ENCODE data around the gene BRME1.

The BRME1 gene

DNA sequence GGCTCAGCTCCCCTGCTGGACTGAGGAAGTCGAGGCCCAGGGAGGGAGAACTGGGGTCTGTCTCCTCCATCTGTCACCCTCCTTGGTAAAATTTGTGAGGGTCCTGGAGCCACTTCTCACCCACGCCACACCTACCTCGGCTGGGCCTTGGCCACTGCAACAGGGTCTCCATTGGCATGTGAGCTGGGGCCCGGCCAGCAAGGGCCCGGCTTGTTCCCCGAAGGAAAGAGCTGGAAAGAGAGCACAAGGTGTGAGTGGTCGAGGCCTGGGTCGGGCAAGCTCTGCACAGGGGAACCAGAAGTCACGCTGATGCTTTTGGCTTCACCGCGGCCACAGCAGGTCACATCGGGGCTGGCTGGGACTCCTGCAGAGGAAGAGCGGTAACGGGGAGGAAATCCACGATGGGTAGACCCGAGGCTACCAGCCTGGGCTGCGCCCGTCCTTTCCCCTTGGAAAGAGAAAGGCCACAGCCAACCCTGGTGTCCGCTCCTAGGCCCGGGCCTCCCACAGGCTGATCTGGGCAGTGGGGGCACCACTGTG lies 20.0 kb downstream of the BRME1 start:
- DNase-seq, result no peak

DNA sequence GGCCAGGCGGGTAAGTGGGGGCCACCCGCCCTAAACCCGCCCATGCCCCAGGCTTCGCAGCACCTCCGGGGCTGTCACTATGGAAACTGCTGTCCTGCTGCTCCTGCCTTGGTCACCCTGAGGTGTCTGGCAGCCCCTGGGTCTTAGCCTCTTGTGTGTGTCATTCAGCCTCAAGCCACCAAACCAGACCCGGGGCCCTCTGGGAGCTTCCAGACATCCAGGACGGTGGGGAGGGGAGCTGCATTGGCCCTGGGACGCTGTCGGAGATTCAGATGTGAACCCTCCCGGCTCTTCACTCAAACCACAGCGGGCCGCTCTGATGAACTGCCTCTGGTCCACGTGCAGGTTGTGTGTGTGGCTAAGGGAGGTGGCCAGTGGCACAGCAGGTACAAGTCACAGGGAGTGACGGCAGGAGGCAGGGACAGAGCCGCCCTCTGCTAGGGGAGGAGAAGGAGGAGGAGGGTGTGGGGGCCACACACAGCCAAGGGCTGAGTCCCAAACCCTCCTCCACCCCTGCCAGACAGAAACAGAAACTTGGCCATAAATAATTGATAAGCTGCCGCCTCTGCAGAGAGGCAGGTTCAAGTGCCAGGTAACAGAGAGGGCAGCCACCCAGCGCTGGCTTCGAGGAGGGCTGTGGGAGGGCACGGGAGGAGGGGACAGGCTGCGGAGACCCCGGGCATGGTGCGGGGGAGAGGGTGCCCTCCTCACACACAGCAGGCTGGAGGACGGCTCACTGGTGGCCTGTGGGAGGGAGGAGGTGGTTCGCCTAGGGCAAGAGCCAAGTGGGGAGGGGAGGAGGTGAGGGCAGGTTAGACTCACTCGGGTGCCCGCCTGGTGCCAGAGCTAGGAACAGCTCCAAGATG lies 21.0 kb downstream of the BRME1 start:
- no peak for DNase-seq

DNA sequence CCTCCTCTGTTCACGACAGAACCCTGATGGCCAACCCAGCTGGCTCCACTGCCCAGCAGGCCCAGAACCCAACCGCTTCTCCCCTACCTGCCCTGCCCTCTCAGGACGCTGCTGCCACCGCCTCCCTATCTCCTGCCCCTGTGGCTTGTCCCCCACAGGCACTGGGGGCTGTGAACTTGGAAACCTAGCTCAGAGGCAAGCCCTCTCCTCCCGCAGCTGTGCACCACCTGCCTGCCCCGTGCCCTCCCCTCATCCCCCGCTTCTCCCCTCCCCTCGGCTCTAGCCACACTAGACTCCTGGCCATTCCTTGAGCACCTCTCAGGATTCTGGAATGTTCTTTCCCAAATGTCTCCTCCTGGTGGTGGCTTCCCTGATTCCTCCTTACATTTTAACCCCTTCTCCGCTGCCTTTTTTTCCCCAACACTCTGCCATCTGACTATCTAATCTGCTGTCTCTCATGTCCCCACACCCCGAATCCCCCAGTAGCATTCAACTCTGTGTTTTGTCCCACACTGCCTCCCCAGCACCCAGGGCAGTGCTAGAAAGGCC lies 22.3 kb downstream of the BRME1 start:
- no peak for DNase-seq

DNA sequence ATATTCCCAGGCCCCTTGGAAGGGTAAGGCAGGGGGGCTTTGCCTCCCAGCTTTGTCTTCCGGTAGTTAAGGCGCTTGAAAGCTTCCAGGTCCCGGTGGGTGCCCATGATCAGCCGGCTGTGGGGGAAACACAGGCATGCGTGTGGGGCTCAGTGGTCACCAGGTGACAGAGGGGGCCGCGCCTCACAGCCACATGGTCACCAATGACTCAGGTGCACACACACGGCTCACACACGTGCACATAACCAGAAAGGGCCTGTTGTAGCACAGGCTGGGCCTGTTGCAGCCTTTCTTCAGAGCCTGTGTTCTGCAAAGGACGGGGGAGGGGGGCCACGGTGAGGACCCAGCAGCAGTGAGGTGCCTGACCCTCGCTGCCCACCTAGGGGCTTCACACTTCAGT lies 23.1 kb downstream of the BRME1 start:
- no peak for DNase-seq

DNA sequence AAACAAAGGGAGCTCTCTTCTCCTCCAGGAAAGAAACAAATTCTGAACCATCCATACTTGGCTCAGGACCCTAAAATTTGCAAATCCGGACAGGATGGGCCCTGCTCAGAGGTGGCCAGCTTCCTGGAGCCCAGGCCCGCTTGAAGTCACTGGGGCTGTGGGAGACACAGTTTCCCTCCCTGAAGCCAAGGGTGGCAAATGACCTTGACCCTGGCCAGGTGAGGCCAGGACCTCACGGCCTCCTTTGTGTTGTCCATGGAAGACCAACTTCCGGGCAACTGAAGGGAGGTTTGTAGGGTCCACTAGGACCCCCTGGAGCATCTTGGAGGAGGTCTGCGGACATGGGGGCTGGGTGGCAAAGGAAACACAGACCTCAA lies 23.5 kb downstream of the BRME1 start:
- DNase-seq, result no peak

DNA sequence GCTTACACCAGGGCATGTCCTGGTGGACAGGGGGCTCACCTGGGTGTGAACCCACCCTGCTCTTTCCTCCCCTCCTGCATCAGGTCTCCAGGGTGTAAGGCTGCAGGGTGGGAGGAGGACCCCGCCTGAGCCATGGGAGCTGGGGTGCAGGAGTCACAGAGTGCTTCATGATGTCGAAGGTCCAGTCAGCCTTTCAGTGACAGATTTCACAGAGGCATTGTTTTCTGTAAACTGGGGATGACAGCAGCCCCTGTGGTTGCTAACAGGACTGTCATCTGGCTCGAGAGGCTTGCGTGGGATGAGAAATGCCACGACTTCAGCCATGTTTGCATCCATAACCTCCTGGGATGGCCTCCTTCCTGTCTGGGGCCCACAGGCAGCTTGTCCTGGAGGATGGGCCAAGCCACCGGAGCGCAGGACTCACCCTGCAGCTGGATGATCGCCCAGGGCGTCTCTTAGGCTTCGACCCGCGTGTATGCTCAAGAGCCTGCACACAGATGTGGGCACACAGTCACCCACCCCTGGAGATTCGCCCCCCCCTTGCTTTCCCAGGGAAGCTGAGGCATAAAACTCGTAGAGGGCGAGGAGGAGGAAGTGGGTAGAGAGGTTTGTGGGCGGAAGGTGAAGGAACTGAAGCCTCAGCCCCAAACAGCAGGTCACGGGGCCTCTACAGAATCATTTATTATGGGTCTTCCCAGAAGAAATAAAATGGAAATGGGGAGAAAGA lies 24.1 kb downstream of the BRME1 start:
- no peak for DNase-seq

DNA sequence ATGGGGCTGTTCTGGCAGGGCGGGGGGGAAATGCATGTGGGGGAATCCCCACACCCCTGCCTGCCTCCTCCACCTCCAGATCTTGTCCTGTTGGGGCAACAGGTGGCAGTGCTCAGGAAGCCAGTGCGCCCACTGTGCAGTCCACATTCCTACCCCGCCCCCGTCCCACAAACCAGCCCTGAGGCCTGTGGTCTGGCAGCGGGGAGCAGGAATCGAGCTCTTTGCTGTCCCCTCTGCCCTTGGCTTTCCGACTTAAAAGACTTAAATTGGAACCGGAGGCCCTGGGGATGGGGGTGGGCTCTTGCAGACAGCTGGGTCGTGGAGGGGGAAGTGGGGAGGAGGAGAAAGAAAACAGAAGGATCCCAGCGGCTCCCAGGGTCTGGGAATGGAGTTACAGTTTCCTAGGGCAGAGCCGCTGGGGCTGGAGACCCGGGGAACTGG lies 24.6 kb downstream of the BRME1 start:
- no peak for DNase-seq

DNA sequence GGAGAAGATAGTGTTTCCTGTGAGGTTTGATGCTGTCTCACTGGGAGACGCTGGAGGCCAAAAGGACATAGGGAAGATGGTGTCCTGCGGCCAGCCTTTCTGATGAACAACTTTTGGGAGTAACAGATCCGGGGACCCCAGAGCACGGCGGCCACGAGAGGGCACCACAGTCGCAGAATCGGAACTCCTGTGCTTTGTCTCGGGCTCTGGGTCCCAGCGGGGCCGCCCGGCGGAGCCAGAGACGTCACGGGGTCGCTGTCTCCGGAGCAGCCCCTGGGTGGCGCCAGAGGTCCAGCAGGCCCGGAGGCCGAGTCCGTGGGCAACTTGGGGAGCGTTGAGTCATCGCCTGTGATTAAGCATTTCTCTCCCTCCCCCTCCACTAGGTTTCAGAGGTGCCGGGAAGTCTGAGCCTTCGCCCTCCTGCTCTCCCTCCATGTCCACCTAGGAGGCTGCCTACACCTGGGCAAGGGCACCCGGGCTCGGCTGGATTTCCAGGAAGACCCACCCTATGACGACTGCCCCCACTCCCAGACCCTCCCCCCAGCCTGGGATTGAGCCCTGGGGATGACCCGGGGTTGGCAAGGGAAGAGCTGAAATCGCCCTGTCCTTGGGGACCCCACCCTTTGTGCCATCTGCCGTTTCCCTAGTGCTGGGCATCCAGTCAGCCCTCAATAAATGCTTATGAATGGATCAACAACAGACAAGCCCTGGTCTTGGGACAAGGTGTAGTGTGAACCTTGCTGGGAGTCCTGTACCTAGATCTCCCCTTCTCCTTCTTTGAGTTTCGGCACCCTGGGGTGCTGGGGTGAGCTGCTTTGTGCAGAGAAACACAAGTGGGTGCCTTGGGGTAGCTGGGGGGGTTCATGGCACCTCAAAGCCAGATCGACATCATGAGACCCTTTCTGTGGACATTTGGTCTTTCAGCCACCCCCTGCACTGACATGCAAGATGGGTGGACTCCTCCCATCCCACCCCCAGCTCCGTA lies 25.6 kb downstream of the BRME1 start:
- peak; percentile 81 for DNase-seq

DNA sequence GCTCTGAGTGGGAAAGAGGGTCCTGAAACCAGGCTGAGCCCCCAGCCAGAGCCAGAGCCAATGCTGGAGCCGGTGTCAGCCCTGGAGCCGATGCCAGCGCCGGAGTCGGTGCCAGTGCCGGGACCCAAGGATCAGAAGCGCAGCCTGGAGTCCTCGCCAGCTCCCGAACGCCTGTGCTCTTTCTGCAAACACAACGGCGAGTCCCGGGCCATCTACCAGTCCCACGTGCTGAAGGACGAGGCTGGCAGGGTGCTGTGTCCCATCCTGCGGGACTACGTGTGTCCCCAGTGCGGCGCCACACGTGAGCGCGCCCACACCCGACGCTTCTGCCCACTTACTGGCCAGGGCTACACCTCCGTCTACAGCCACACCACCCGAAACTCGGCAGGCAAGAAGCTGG lies 28.6 kb downstream of the BRME1 start:
- DNase-seq, result no peak

DNA sequence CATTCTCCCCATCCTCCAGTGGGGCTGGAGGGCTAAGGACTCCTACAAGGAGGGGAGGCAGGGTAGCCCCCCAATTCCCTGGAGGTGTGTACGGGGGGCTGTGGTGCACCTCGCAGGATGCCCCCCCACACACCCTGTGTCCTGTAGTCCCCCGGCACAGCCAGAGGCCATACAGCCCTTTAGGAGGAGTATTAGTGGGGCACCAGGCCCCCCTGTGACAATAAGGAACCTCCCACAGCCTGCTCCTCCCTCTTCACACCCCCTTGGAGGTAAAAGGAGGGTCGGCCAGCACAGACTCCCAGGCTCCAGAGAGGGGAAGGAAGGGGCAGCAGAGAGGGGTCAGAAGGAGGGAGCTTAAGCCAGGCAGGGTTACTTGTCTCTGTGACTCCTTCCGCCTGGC lies 29.1 kb downstream of the BRME1 start, which contains the start of gene NANOS3:
TSS of gene NANOS3 (plus strand) at position 301 of the 400 bp plus-strand sequence. CDS start 115 bp downstream, outside the sequence.
- no peak for DNase-seq

DNA sequence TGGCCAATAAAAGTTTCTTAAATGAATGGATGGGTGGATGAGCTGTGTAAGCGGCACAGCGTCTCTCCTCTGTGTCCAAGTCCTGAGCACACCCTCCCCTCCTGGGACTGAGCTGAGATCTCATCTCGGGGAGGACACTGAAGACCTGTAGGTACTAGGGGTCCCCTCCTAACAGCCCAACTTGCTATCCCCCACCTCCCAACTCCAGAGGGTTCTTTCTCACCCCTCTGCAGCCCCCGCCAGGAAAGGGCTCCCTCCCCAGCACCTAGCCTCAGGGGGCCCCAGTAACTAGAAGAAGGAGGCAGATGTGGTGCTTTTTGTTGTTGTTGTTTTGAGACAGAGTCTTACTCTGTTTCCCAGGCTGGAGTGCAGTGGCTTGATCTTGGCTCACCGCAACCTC lies 30.1 kb downstream of the BRME1 start:
- no peak for DNase-seq

DNA sequence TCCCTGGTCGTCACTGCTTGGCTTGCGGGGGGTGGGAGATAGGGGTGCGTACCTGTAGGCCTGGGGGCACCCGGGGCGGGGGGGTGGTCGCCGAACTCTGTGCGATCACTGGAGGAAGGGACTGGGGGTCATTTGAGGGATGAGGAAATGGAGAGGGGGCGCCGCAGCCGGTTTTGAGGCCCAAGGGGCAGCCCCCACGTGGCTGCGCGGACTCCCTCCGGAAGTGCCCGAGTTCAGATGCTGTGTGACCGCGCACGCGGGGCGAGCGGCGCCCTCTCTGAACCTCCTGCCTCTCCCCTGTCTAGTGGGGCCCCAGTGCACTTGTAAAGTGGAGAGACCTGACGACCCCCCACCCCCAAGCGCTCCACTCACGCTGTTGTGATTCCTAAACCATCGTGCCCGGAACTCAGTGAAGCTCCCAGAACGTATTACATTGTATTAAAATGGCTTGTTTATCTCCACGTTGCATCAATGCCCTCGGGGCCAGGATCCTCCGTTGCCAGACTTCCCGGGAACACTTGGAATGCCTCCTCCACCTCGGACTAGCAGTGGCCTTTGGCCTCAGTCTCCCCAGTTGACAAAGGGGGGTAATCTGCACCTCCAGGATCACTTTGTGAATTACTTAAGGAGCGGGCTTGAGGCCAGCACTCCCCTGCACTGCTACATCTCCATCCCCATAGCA lies 31.9 kb downstream of the BRME1 start:
- DNase-seq, result no peak

DNA sequence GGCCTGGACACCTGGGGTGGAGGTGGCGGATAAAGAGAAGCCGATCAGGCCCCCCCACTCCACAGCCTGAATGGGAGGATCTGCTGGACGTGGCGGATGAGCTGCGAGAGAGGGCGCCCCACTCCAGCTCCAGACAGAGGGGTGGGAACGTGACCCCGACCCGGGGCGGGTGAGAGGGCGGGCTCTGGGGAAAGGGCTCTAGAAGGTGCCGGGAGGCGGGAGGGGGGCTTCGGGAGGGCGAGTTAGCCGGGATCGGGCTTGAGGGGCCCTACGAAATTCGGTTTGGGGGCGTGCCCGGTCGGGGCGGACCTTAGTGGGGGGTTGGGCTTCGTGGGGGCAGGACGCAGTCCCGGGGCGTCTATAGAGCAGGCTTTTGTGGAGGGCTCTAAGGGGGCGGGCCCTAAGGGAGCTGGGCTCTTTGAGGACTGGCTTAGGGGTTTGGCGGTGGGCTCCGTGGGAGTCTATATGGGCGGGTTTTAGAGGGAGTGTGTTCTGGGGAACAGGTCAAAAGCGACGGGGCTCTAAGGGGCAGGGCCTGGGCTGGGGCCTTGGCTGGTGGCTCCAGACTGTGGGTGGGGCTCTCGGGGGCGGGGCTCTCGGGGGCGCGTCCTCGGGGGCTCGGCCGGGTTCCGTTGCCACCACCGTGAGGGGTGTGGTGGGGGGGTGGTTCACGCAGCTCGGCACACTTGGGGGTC lies 33.1 kb downstream of the BRME1 start:
- no peak for DNase-seq

DNA sequence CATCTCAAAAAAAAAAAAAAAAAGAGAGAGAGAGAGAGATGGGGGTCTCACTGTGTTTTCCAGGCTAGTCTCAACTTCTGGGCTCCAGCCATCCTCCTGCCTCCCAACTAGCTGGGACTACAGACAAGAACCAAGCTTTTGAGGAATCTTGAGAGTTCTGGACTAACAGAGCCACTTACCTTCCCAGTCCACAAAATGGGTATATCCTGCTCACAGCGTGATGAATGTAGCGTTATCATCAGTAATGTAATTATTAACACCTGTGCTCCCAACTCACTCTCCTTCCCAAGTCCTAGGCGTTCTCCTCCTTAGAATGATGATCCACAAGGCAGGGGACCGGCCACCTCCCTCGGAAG lies 33.6 kb downstream of the BRME1 start:
- DNase-seq, result no peak

DNA sequence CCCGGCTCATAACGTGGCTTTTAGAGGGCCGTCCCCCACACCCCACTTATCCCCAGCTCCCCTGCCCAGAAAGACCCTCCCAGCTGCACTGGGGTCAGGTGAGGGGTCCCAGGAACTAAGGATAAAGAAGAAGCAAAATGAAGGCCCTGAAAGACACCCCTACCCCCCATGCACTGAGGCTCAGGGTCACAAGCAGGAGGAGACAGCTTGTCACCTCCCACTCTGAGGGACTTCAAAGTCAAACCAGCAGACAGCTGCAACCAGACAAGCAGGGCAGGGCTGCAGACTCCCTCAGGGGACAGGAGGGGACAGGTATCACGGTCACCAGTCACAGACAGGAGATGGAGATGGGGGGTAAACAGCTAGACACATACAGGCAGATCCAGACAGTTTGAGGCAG lies 35.0 kb downstream of the BRME1 start:
- no peak for DNase-seq

DNA sequence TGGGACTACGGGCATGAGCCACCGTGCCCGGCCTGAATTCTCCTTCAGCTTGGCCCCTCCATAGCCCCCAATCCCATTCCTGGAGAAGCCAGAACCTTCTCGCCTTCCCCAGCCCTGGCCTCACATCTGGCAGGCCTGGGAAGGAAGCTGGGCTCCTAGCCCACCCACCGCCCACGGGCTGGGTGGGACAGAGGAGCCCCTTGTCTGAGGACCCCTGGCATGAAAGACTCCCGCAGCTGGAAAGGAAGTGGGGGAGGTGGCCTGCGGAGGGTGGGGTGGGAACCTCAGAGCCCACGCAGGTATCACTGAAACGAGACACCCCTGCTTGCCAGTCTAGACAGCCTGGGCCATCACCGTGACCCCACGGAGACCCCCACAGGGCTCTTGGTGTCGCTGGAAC lies 36.6 kb downstream of the BRME1 start:
- DNase-seq, result no peak

DNA sequence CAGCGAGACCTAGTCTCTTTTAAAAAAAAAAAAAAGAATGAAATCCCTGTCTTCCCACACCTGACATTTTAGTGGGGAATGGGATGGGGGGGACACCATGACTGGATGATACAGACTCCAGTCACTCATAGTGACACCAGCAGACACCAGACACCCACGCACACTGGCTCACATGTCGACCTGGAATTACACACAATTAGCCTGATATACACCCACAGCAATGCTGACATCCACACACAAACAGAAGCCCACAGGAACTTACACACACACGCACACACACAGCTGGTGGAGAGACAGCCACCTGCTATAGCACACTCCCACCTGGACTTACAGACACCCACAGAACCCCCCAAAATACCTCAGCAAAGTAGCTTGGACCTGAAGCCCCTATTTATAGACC lies 37.3 kb downstream of the BRME1 start:
- DNase-seq, result no peak

DNA sequence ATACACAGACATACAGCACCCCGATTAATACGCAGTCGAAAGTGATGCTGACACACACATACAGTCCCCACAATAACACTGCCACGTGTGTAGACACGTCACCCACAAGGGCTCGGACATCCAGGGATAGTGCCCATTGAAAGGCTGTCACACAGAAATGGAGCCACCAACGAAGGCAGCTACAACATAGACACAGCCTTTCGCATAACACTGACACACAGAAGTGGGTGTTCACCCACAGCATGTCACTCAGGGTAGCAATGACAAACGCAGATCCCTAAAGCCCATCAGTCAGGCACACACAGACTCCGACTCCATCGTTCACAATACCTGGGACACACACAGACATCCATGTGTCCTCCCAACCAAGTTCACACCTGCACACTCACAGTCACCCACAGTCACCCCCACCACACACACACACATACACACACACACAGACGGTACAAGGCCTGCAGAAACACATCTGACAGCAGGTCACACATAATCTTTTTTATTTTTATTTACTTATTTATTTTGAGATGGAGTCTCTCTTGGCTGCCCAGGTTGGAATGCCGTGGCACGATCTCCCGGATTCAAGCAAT lies 39.4 kb downstream of the BRME1 start:
- DNase-seq, result no peak

DNA sequence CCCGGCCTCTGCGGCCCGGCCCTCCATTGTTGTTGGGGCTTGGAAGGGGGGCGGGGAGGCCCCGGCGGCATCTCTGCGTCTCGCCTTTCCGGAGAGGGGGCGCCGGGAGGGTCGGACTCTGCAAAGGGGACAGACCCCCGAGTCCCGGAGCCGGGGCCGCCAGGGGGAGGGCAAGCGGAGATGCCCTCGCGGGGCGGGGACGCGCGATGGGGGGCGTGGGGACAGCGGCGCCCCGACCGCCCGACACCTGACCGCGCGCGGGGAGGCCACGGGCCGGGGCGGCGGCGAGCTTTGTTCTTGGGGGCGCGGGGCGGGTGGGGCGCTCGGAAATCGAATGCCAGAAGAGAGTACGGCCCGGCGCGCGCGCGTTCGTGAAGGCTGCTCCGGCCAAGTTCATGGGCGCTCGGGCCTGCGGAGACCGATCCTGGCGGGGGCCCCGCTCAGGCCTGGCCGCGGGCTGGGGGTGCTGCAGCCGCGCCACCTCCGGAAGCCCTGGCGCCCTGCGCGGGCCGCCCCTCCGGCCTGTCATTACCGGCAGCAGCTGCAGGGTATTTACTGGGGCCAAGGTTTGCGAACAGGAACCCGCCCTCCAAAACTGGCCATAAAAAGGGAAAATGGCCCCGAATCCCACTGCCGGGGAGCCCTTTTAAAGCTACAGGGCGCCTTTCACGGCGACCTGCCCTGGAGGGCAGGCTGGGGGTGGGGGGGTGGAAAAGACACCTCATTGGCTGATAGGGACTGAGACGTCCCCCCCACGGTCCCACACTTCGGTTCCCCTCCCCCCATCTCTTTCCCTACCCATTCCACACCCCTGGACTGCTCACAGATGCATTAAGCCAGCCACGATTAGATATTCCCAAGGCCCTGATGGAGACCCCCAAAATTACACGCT lies 40.1 kb downstream of the BRME1 start:
- no peak for DNase-seq
